CD4-positive, alpha-beta memory T cell (primary cell): Measurements from ENCODE around the gene TMPRSS12. TPM values are rescaled to one million over a fixed set of nuclear protein-coding genes. Genes with fewer than 3 reads are reported as not detected.
A peak's percentile ranks its signal among the peaks of the same experiment; 100 is the strongest.
"Not testable (repeated sequence)": the region's sequence is repeated elsewhere in the genome, so short reads cannot be mapped to it uniquely, and the experiment has no call there.

ENCODE experiments used
- CTCF ChIA-PET: fragments of 350-600 bp; sonication (Branson Sonifier 250); formaldehyde crosslinking; loops from one replicate; lab custom pipeline; 2021; ENCODE audit warnings: inconsistent platforms; ENCODE audit not compliant: partially characterized antibody; lab: Charles Lee
- POLR2A ChIA-PET: fragments of 350-600 bp; sonication (Branson Sonifier 250); formaldehyde crosslinking; loops from one replicate; lab custom pipeline; 2021; ENCODE audit not compliant: partially characterized antibody; lab: Charles Lee
- DNase-seq, 5 donors: peaks; one replicate each; pipeline versions ENCODE4 v3.0.0 to v3.0.0-alpha.2; 2020 to 2022; ENCODE audit warnings: mixed read lengths in 1 of 5
- H3K27ac ChIP-seq: one replicate; pipeline ENCODE4 v1.7.0; 2013; ENCODE audit warnings: low read depth, low read length
- H3K27me3 ChIP-seq: 2 replicates; pipeline ENCODE4 v1.7.0; 2013; ENCODE audit warnings: mild to moderate bottlenecking, low read length, moderate library complexity; ENCODE audit not compliant: insufficient read depth
- H3K36me3 ChIP-seq: 2 replicates; pipeline ENCODE4 v1.7.0; 2013; ENCODE audit warnings: mild to moderate bottlenecking, low read length, moderate library complexity; ENCODE audit not compliant: insufficient read depth
- H3K4me1 ChIP-seq: 2 replicates; pipeline ENCODE4 v1.7.0; 2013; ENCODE audit warnings: mild to moderate bottlenecking, low read length, moderate library complexity; ENCODE audit not compliant: insufficient read depth
- H3K4me3 ChIP-seq, 2 donors: one replicate each; pipeline ENCODE4 v1.7.0; 2013; ENCODE audit warnings: low read length in 2 of 2, mild to moderate bottlenecking in 1 of 2
- H3K9me3 ChIP-seq, 2 donors: one replicate each; pipeline ENCODE4 v1.7.0; 2013; ENCODE audit warnings: low read length in 2 of 2, control low read depth in 1 of 2; ENCODE audit not compliant: control insufficient read depth in 1 of 2
- H3K27ac Mint-ChIP-seq, 7 donors: one replicate each; pipeline ENCODE4 v1.8.0; 2020 to 2021; ENCODE audit warnings: mixed read lengths in 7 of 7, mild to moderate bottlenecking in 6 of 7, inconsistent platforms in 3 of 7, moderate library complexity in 3 of 7
- H3K27me3 Mint-ChIP-seq, 2 donors: one replicate each; pipeline ENCODE4 v1.8.0; 2020 to 2021; ENCODE audit warnings: mixed read lengths in 2 of 2
- H3K36me3 Mint-ChIP-seq, 2 donors: one replicate each; pipeline ENCODE4 v1.8.0; 2020 to 2021; ENCODE audit warnings: mixed read lengths in 2 of 2, inconsistent platforms in 1 of 2, mild to moderate bottlenecking in 1 of 2
- H3K4me1 Mint-ChIP-seq, 4 donors: one replicate each; pipeline ENCODE4 v1.8.0; 2020 to 2021; ENCODE audit warnings: mixed read lengths in 4 of 4, mild to moderate bottlenecking in 1 of 4
- H3K4me3 Mint-ChIP-seq, 8 donors: one replicate each; pipeline ENCODE4 v1.8.0; 2020 to 2021; ENCODE audit warnings: mixed read lengths in 8 of 8, mild to moderate bottlenecking in 7 of 8, moderate library complexity in 6 of 8, inconsistent platforms in 3 of 8
- H3K9me3 Mint-ChIP-seq, 8 donors: one replicate each; pipeline ENCODE4 v1.8.0; 2020 to 2021; ENCODE audit warnings: mixed read lengths in 8 of 8, mild to moderate bottlenecking in 5 of 8, inconsistent platforms in 3 of 8, moderate library complexity in 1 of 8
- intact Hi-C: fragments of 100-400 bp; cut with micrococcal nuclease; formaldehyde crosslinking; loops from one replicate; pipeline ENCODE4 v1.15.1; 2023
- polyA plus RNA-seq, 2 donors: library from polyadenylated mRNA; unstranded; fragments of 300-500 nt; fragmentation: Illumina TruSeq; gene quantifications; one replicate each; pipeline ENCODE4 v1.2.3, GENCODE V29; 2021
- total RNA-seq, 2 experiments: library from RNA; stranded (reverse); gene quantifications; one replicate each; pipeline ENCODE4 v1.2.3, GENCODE V29; 2021

The TMPRSS12 gene
- total and polyA plus RNA-seq, 4 experiments from 2014 or later, result not detected

DNA sequence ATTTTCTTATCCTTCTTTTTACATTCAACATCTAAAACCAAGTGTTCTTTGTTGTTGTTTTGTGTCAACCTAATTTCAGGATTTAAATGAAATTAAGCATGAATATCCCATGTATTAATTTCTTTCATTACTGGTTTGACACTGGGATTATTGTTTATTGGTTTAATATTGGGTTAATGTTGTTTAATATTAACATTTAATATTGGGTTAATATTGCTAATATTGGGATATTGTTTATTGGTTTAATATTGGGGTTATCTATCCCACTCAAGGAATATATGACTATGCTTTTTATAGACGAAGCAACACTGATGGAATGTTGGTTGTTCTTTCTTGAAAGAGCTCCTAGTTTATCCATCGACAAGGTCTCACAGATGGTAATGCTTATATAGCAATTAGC lies 45.9 kb downstream of the TMPRSS12 start:
- intact Hi-C loops, result no loop called here
- no peak overlapping the region for H3K27ac Mint-ChIP-seq
- H3K4me1 Mint-ChIP-seq, result no peaks in the 10 kb centered on the region
- Histone ChIP-seq H3K4me1 (no peaks in the 10 kb centered on the region), H3K9me3 (no peaks in the 10 kb centered on the region), H3K27ac (no peak overlapping the region), H3K36me3 (no peaks in the 10 kb centered on the region), H3K4me3 (no peak overlapping the region), H3K27me3 (no peaks in the 10 kb centered on the region)
- H3K27me3 Mint-ChIP-seq, result no peaks in the 10 kb centered on the region
- H3K4me3 Mint-ChIP-seq, result no peak overlapping the region
- H3K9me3 Mint-ChIP-seq, result peaks cover 0 to 3% (median 0%) of the 10 kb centered on the region in 8 donors
- no peak for DNase-seq
- H3K36me3 Mint-ChIP-seq, result no peaks in the 10 kb centered on the region
- ChIA-PET CTCF (interaction anchor here (0.9 kb wide), 1 partner anchor 29 kb away, joined by 3 read pairs; no protein-coding TSS in a partner anchor), POLR2A (no interaction called here)

DNA sequence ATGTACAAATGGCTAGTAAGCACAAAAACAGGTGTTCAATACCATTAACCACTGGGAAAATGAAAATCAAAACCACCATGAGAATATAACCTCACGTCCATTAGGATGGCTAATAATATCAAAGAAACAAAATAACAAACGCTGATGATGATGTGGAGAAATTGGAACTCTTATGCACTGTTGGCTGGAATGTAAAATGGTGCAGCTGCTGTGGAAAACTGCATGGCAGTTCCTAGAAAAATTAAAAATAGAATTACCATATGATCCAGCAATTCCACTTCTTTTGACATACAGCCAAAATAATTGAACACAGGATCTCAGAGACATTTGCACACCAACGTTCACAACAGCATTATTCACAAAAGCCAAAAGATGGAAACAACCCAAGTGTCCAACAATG lies 51.5 kb downstream of the TMPRSS12 start:
- H3K27me3 Mint-ChIP-seq, result peaks cover 0 to 2% of the 10 kb centered on the region in 2 donors
- Histone ChIP-seq H3K27me3 (no peaks in the 10 kb centered on the region), H3K27ac (no peak overlapping the region), H3K9me3 (no peaks in the 10 kb centered on the region), H3K36me3 (no peaks in the 10 kb centered on the region), H3K4me3 (no peak overlapping the region), H3K4me1 (no peaks in the 10 kb centered on the region)
- no peak overlapping the region for H3K4me3 Mint-ChIP-seq
- DNase-seq, result no peak
- CTCF ChIA-PET, result no interaction called here
- no peaks in the 10 kb centered on the region for H3K36me3 Mint-ChIP-seq
- H3K4me1 Mint-ChIP-seq, result no peaks in the 10 kb centered on the region
- peaks cover 0 to 3% (median 0%) of the 10 kb centered on the region in 8 donors for H3K9me3 Mint-ChIP-seq
- intact Hi-C loops, result no loop called here
- POLR2A ChIA-PET, result no interaction called here
- no peak overlapping the region for H3K27ac Mint-ChIP-seq

DNA sequence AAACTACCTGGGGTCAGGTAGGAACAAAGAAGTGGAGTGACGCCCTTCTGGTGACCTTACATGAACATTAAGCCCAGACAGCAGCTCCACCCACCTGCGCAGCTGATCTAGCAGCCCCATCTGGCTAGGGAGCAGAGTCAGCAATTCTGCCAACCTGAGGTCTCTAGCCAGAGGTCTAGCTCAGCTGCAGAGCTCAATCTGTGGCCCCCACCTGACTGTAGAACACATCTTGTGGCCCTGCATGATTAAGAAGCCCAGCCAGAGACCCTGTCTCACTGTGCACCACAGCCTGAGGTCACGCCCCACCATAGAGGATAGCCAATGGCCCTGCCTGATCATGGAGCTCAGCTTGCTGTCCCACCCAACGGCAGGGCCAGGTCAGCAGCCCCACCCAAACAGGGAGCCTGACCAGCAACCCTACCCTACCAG lies 59.0 kb downstream of the TMPRSS12 start:
- no peak for DNase-seq
- intact Hi-C loops, result no loop called here

DNA sequence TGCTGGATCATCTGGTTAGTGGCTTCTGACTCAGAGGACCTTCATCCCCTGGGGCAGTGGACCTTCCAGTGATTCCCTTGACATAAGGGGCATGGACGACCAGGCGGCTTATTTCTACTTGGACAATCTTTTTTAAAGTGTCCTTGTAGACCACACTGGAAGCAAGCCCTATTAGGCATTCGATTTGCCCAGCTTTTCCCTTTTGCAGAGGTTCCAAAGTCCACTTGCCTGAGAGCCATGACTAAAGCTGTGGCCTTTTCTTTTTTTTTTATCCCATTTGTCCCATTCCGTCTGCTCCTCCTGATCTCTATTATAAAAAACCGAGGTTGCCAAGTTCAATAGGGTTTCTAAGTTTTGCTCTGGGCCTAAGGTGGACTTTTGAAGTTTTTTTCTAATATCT lies 65.8 kb downstream of the TMPRSS12 start:
- H3K4me3 Mint-ChIP-seq, H3K4me1 Mint-ChIP-seq, POLR2A ChIA-PET: not testable (repeated sequence)

More for the DNA sequence above, 59.0 kb downstream of the TMPRSS12 start:
- H3K27me3 Mint-ChIP-seq, result no peaks in the 10 kb centered on the region
- no peak overlapping the region for H3K4me3 Mint-ChIP-seq
- ChIA-PET POLR2A (no interaction called here), CTCF (no interaction called here)
- H3K4me1 ChIP-seq, result no peaks in the 10 kb centered on the region
- H3K36me3 Mint-ChIP-seq, result no peaks in the 10 kb centered on the region
- H3K27ac Mint-ChIP-seq, result no peak overlapping the region
- H3K27me3 ChIP-seq, result no peaks in the 10 kb centered on the region
- no peaks in the 10 kb centered on the region for H3K4me1 Mint-ChIP-seq
- no peaks in the 10 kb centered on the region for H3K9me3 ChIP-seq
- H3K9me3 Mint-ChIP-seq, result peaks cover 0 to 2% (median 0%) of the 10 kb centered on the region in 8 donors
- H3K4me3 ChIP-seq, result no peak overlapping the region
- no peaks in the 10 kb centered on the region for H3K36me3 ChIP-seq
- H3K27ac ChIP-seq, result no peak overlapping the region

DNA sequence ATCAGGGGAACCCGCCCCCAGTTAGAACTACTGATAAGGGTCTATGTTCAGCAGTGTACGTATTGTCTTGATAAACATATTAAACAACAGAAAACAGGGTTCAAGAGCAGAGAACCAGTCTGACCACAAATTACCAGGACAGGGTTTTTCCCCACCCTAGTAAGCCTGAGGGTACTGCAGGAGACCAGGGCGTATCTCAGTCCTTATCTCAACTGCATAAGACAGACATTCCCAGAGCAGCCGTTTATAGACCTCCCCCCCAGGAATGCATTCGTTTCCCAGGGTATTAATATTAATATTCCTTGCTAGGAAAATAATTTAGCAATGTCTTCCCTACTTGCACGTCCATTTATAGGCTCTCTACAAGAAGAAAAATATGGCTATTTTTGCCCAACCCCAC lies 69.6 kb downstream of the TMPRSS12 start:
- CTCF ChIA-PET, result not testable (repeated sequence)
- Mint-ChIP-seq H3K9me3 (peaks cover 2 to 67% (median 47%) of the 10 kb centered on the region in 8 donors), H3K27me3 (peaks cover 12 to 16% of the 10 kb centered on the region in 2 donors)

More for the DNA sequence above, 65.8 kb downstream of the TMPRSS12 start:
- H3K27me3 ChIP-seq, H3K4me1 ChIP-seq, H3K27ac Mint-ChIP-seq, H3K9me3 ChIP-seq, H3K27ac ChIP-seq, H3K4me3 ChIP-seq, DNase-seq, H3K36me3 Mint-ChIP-seq, intact Hi-C loops, H3K36me3 ChIP-seq: not testable (repeated sequence)
- CTCF ChIA-PET, result interaction anchor here (0.5 kb wide), 1 partner anchor 265 kb away, joined by 4 read pairs; no protein-coding TSS in a partner anchor
- H3K9me3 Mint-ChIP-seq, result peaks cover 0 to 33% (median 20%) of the 10 kb centered on the region in 8 donors
- H3K27me3 Mint-ChIP-seq, result peaks cover 6 to 10% of the 10 kb centered on the region in 2 donors

DNA sequence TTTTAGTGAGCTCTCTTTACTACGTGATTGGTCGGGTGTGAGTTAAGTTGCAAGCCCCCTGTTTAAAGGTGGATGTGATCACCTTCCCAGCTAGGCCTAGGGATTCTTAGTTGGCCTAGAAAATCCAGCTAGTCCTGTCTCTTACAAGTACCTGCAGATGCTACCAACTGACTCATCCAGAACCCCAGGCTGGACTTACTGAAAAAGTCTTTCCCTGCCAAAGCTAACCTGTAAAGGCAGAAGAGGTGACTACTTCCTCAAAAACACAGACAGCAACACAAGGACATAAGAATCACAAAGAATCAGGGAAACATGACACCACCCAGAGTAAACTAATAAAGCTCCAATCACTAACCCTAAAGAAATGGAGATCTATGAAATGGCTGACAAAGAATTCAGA lies 70.5 kb downstream of the TMPRSS12 start:
- no peak overlapping the region for H3K27ac Mint-ChIP-seq

More for the DNA sequence above, 69.6 kb downstream of the TMPRSS12 start:
- POLR2A ChIA-PET, H3K4me1 ChIP-seq, H3K9me3 ChIP-seq, H3K4me1 Mint-ChIP-seq, H3K27me3 ChIP-seq, H3K27ac Mint-ChIP-seq, H3K27ac ChIP-seq, H3K4me3 Mint-ChIP-seq, H3K36me3 ChIP-seq, H3K4me3 ChIP-seq, DNase-seq, intact Hi-C loops: not testable (repeated sequence)
- H3K36me3 Mint-ChIP-seq, result peaks cover 12 to 17% of the 10 kb centered on the region in 2 donors

DNA sequence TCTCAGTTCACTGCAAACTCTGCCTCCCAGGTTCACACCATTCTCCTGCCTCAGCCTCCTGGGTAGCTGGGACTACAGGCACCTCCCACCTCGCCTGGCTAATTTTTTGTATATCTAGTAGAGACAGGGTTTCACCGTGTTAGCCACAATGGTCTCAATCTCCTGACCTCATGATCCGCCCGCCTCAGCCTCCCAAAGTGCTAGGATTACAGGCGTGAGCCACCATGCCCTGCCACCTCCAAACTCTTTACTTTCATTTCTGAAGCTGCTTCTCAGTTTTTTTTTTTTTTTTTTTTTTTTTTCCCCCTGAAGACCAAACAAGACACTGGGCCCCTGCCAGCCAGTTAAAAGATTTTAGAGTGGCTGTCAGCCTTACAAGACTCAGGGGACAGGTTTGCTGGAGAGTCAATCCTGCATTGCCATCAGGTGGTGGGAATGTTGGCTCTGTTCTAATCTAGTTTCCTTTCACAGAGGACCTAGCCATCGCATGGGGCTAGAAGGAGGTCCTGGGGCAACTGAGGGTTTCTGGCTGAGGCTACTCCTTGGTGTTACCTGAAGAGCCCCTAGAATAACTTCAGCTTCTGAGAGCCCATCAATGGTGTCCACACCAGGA lies 72.3 kb downstream of the TMPRSS12 start:
- H3K4me1 ChIP-seq, result no peaks in the 10 kb centered on the region
- H3K36me3 ChIP-seq, result no peaks in the 10 kb centered on the region
- peaks cover 0 to 7% of the 10 kb centered on the region in 2 donors for H3K9me3 ChIP-seq
- H3K27ac ChIP-seq, result no peak overlapping the region
- H3K4me3 Mint-ChIP-seq, result peak overlapping the region in 1 of 8 donors; percentile 9
- H3K4me3 ChIP-seq, result no peak overlapping the region
- H3K27me3 ChIP-seq, result no peaks in the 10 kb centered on the region
- H3K9me3 Mint-ChIP-seq, result peaks cover 2 to 81% (median 55%) of the 10 kb centered on the region in 8 donors
- no peak for DNase-seq
- no peak overlapping the region for H3K27ac Mint-ChIP-seq
- ChIA-PET CTCF (interaction anchor here (0.7 kb wide), 1 partner anchor 67 kb away, joined by 3 read pairs; no protein-coding TSS in a partner anchor), POLR2A (no interaction called here)
- H3K36me3 Mint-ChIP-seq, result peaks cover 16 to 22% of the 10 kb centered on the region in 2 donors
- H3K4me1 Mint-ChIP-seq, result peaks cover 0 to 2% (median 0%) of the 10 kb centered on the region in 4 donors
- intact Hi-C loops, result no loop called here
- peaks cover 14 to 16% of the 10 kb centered on the region in 2 donors for H3K27me3 Mint-ChIP-seq

More for the DNA sequence above, 70.5 kb downstream of the TMPRSS12 start:
- no peak overlapping the region for H3K27ac ChIP-seq
- intact Hi-C loops, result no loop called here
- ChIA-PET POLR2A (no interaction called here), CTCF (no interaction called here)
- H3K4me1 ChIP-seq, result no peaks in the 10 kb centered on the region
- H3K4me3 Mint-ChIP-seq, result no peak overlapping the region
- no peaks in the 10 kb centered on the region for H3K27me3 ChIP-seq
- peaks cover 14 to 19% of the 10 kb centered on the region in 2 donors for H3K27me3 Mint-ChIP-seq
- peaks cover 0 to under 1% (median 0%) of the 10 kb centered on the region in 4 donors for H3K4me1 Mint-ChIP-seq
- no peak overlapping the region for H3K4me3 ChIP-seq
- peaks cover 2 to 76% (median 54%) of the 10 kb centered on the region in 8 donors for H3K9me3 Mint-ChIP-seq
- no peak for DNase-seq
- no peaks in the 10 kb centered on the region for H3K36me3 ChIP-seq
- peaks cover 0 to 7% of the 10 kb centered on the region in 2 donors for H3K9me3 ChIP-seq
- peaks cover 16 to 22% of the 10 kb centered on the region in 2 donors for H3K36me3 Mint-ChIP-seq
